ENCODE measurements around the gene TSPAN12. TPM values are rescaled to one million over a fixed set of nuclear protein-coding genes. Genes with fewer than 3 reads are reported as not detected.

TSPAN12 gene
- total and polyA plus RNA-seq, 2 donors (not counting 1 experiment from before 2014, with no cell fraction given), result 1.7 to 2.7 TPM

GRCh38 chr7:120792861-120793130 is 65.1 kb downstream of the TSPAN12 start:
- H3K4me1 ChIP-seq (ENCODE audit: control insufficient read depth, extremely low read depth, insufficient read depth, low read length), result no peaks in the 10 kb centered on the region
- no peaks in the 10 kb centered on the region for H3K36me3 ChIP-seq (ENCODE audit: control insufficient read depth, insufficient read depth, low read length)
- H3K4me2 ChIP-seq (ENCODE audit: extremely low read depth, insufficient read depth, low read length), result no peak overlapping the region
- no peak for DNase-seq (ENCODE audit: low read depth in 2 of 2)
- no peak overlapping the region for H3K9ac ChIP-seq (ENCODE audit: insufficient read depth, low read length)
- no peak overlapping the region for H3K4me3 ChIP-seq (replicated peaks in 1 of 4; ENCODE audit: control extremely low read depth in 1 of 4, insufficient read depth in 1 of 4, low read depth in 3 of 4, low read length in 4 of 4)
- no peaks in the 10 kb centered on the region for H3K27me3 ChIP-seq (ENCODE audit: control insufficient read depth, insufficient read depth, low read length)
- TF ChIP-seq CTCF (conservative IDR thresholded peaks at IDR 0.05 in 1 of 2, IDR thresholded peaks at IDR 0.05 in 1 of 2; ENCODE audit: low read depth in 1 of 2, low read length in 2 of 2) (no peak), EZH2 (IDR thresholded peaks at IDR 0.05; ENCODE audit: low read length, missing control alignments) (no peak)
- H4K20me1 ChIP-seq (ENCODE audit: control insufficient read depth, extremely low read depth, insufficient read depth, low read length), result no peaks in the 10 kb centered on the region
- H3K27ac ChIP-seq (ENCODE audit: insufficient read depth, low read length), result no peak overlapping the region
- no peaks in the 10 kb centered on the region for H3K79me2 ChIP-seq (ENCODE audit: control insufficient read depth, insufficient read depth, low read length)
- no peak overlapping the region for H2AFZ ChIP-seq (ENCODE audit: low read length)
- no peaks in the 10 kb centered on the region for H3K9me3 ChIP-seq (ENCODE audit: control insufficient read depth, insufficient read depth, low read depth, low read length)

GRCh38 chr7:120792091-120792860 is 65.7 kb downstream of the TSPAN12 start:
- TF ChIP-seq EZH2 (IDR thresholded peaks at IDR 0.05; ENCODE audit: low read length, missing control alignments), result no peak
- TF ChIP-seq CTCF (conservative IDR thresholded peaks at IDR 0.05 in 1 of 2, IDR thresholded peaks at IDR 0.05 in 1 of 2; ENCODE audit: low read depth in 1 of 2, low read length in 2 of 2), result peak; percentile 94 to 96
- Histone ChIP-seq H3K27me3 (ENCODE audit: control insufficient read depth, insufficient read depth, low read length) (no peaks in the 10 kb centered on the region), H3K9me3 (ENCODE audit: control insufficient read depth, insufficient read depth, low read depth, low read length) (no peaks in the 10 kb centered on the region), H3K4me3 (replicated peaks in 1 of 4; ENCODE audit: control extremely low read depth in 1 of 4, insufficient read depth in 1 of 4, low read depth in 3 of 4, low read length in 4 of 4) (no peak overlapping the region), H3K4me2 (ENCODE audit: extremely low read depth, insufficient read depth, low read length) (no peak overlapping the region), H3K4me1 (ENCODE audit: control insufficient read depth, extremely low read depth, insufficient read depth, low read length) (no peaks in the 10 kb centered on the region), H3K79me2 (ENCODE audit: control insufficient read depth, insufficient read depth, low read length) (no peaks in the 10 kb centered on the region), H2AFZ (ENCODE audit: low read length) (no peak overlapping the region), H4K20me1 (ENCODE audit: control insufficient read depth, extremely low read depth, insufficient read depth, low read length) (no peaks in the 10 kb centered on the region), H3K36me3 (ENCODE audit: control insufficient read depth, insufficient read depth, low read length) (no peaks in the 10 kb centered on the region), H3K9ac (ENCODE audit: insufficient read depth, low read length) (no peak overlapping the region), H3K27ac (ENCODE audit: insufficient read depth, low read length) (no peak overlapping the region)
- peak; percentile 59 to 72 for DNase-seq (ENCODE audit: low read depth in 2 of 2)

- H4K20me1 ChIP-seq (ENCODE audit: control insufficient read depth, extremely low read depth, insufficient read depth, low read length), result no peaks in the 10 kb centered on the region
- no peak for TF ChIP-seq CTCF (conservative IDR thresholded peaks at IDR 0.05 in 1 of 2, IDR thresholded peaks at IDR 0.05 in 1 of 2; ENCODE audit: low read depth in 1 of 2, low read length in 2 of 2)
- no peak for TF ChIP-seq EZH2 (IDR thresholded peaks at IDR 0.05; ENCODE audit: low read length, missing control alignments)
- no peaks in the 10 kb centered on the region for H3K36me3 ChIP-seq (ENCODE audit: control insufficient read depth, insufficient read depth, low read length)
- no peaks in the 10 kb centered on the region for H3K4me1 ChIP-seq (ENCODE audit: control insufficient read depth, extremely low read depth, insufficient read depth, low read length)
- H3K4me3 ChIP-seq (replicated peaks in 1 of 4; ENCODE audit: control extremely low read depth in 1 of 4, insufficient read depth in 1 of 4, low read depth in 3 of 4, low read length in 4 of 4), result no peak overlapping the region
- H3K27me3 ChIP-seq (ENCODE audit: control insufficient read depth, insufficient read depth, low read length), result no peaks in the 10 kb centered on the region
- H2AFZ ChIP-seq (ENCODE audit: low read length), result no peak overlapping the region
- no peak for DNase-seq (ENCODE audit: low read depth in 2 of 2)
- H3K79me2 ChIP-seq (ENCODE audit: control insufficient read depth, insufficient read depth, low read length), result no peaks in the 10 kb centered on the region
- no peak overlapping the region for H3K27ac ChIP-seq (ENCODE audit: insufficient read depth, low read length)
- no peaks in the 10 kb centered on the region for H3K9me3 ChIP-seq (ENCODE audit: control insufficient read depth, insufficient read depth, low read depth, low read length)
- H3K4me2 ChIP-seq (ENCODE audit: extremely low read depth, insufficient read depth, low read length), result no peak overlapping the region
- H3K9ac ChIP-seq (ENCODE audit: insufficient read depth, low read length), result no peak overlapping the region
These were observed 72.8 kb downstream of the TSPAN12 start for GRCh38 chr7:120785095-120785494.
